H1 (cell line): ENCODE results near the gene DGKD.

Experiments used
- POLR2A ChIP-seq, 2 experiments: IDR thresholded peaks; 1 replicate in 1 of 2; 2 replicates in 1 of 2; pipeline ENCODE4 v1.6.1; 2011; ENCODE audit warnings: low read depth in 2 of 2, low read length in 2 of 2, mild to moderate bottlenecking in 2 of 2; ENCODE audit errors: control extremely low read depth in 1 of 2
- RFX5 ChIP-seq: IDR thresholded peaks from 2 replicates; pipeline ENCODE4 v1.6.1; 2011; ENCODE audit warnings: low read depth, low read length, improper control_type of control experiment, borderline replicate concordance
- TF ChIP-seq, protein P1 (sequence below), 3 experiments: IDR thresholded peaks; 1 replicate in 2 of 3; 2 replicates in 1 of 3; pipeline versions ENCODE4 v1.5.1 to v1.6.1; 2011; ENCODE audit warnings: low read length in 3 of 3, mild to moderate bottlenecking in 3 of 3, inconsistent platforms in 2 of 3, low read depth in 1 of 3, moderate library complexity in 1 of 3; ENCODE audit not compliant: insufficient read depth in 1 of 3; ENCODE audit errors: control extremely low read depth in 1 of 3
- TF ChIP-seq, protein P2 (sequence below): IDR thresholded peaks from 2 replicates; pipeline ENCODE4 v1.6.1; 2012; ENCODE audit warnings: low read length, inconsistent platforms
- TF ChIP-seq, protein P3 (sequence below): IDR thresholded peaks from 2 replicates; pipeline ENCODE4 v1.6.1; 2011; ENCODE audit warnings: low read length, improper control_type of control experiment

DNA sequence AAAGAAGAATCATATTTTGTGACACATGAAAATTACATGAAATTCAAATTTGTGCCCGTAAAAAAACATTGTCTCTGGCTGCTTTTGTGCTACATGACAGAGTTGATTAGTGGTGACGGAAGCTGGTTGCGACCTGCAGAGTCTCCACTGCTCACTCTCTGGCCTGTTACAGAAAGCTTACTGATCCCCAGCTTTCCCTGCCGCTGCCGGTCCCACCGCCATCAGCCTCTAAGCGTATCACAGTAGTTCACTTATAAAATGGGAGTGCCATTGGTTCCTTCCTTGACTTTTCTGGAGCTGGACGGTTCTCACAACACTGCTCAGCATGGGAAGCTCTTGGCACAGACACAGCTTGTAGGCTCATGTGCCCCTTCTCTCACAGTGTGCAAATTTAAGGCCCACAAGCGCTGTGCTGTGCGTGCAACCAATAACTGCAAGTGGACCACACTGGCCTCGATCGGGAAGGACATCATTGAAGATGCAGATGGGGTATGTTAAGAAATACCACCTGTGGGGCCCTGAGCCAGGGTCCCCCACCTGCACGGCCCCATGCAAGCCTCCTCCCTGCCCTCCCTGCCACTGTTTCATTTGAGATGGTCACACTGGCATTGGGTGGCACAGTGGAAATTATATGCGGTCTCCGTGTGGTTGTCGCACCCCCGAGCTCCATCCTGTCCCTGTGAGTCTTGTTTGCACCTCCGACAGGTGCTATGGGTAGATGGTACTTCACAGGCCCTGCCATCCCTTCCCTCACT lies 81.3 kb downstream of the DGKD start:
- TF ChIP-seq, protein P1, sequence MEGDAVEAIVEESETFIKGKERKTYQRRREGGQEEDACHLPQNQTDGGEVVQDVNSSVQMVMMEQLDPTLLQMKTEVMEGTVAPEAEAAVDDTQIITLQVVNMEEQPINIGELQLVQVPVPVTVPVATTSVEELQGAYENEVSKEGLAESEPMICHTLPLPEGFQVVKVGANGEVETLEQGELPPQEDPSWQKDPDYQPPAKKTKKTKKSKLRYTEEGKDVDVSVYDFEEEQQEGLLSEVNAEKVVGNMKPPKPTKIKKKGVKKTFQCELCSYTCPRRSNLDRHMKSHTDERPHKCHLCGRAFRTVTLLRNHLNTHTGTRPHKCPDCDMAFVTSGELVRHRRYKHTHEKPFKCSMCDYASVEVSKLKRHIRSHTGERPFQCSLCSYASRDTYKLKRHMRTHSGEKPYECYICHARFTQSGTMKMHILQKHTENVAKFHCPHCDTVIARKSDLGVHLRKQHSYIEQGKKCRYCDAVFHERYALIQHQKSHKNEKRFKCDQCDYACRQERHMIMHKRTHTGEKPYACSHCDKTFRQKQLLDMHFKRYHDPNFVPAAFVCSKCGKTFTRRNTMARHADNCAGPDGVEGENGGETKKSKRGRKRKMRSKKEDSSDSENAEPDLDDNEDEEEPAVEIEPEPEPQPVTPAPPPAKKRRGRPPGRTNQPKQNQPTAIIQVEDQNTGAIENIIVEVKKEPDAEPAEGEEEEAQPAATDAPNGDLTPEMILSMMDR (IDR thresholded peaks at IDR 0.05; ENCODE audit: control extremely low read depth in 1 of 3, insufficient read depth in 1 of 3, low read depth in 1 of 3, low read length in 3 of 3), result no peak
- TF ChIP-seq, protein P2, sequence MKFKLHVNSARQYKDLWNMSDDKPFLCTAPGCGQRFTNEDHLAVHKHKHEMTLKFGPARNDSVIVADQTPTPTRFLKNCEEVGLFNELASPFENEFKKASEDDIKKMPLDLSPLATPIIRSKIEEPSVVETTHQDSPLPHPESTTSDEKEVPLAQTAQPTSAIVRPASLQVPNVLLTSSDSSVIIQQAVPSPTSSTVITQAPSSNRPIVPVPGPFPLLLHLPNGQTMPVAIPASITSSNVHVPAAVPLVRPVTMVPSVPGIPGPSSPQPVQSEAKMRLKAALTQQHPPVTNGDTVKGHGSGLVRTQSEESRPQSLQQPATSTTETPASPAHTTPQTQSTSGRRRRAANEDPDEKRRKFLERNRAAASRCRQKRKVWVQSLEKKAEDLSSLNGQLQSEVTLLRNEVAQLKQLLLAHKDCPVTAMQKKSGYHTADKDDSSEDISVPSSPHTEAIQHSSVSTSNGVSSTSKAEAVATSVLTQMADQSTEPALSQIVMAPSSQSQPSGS, result no peak
- TF ChIP-seq, protein P3, sequence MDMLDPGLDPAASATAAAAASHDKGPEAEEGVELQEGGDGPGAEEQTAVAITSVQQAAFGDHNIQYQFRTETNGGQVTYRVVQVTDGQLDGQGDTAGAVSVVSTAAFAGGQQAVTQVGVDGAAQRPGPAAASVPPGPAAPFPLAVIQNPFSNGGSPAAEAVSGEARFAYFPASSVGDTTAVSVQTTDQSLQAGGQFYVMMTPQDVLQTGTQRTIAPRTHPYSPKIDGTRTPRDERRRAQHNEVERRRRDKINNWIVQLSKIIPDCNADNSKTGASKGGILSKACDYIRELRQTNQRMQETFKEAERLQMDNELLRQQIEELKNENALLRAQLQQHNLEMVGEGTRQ, result no peak
- TF ChIP-seq RFX5 (no peak), POLR2A (IDR thresholded peaks at IDR 0.05; ENCODE audit: control extremely low read depth in 1 of 2, low read depth in 2 of 2, low read length in 2 of 2) (no peak)
